Measurements from ENCODE around the gene PPP2R2C.

DNA sequence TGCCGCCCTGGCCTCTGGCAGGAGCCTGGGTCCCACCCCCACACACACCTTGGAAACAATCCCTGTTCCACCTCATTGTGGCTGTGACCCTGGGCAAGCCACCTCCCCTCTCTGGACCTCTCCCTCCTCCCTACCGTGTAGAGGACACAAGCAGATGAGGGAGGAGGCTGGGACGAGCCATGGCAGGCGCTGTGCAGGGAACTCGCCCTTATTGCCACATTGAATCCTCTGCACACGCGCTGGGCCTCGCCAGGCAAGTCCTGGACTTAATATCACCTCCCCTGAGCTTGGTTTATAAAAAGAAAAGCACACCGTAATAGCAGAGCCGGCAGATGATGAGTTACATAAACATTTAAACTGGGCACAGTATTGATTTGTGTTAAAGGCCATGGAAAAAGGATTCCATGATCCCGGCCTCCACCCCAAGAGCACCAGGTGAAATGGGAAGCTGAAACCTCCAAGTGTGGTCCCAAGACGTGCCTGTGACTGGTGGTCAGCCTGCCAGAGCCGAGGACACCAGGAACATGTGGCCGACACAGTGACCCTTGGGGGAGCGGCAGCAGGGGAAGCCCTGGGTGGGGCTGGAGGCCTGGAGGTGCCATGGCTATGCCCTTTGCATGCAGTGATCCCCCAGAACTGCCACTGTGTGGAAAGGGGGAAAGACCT, 81.1 kb downstream of the PPP2R2C start:
- TF ChIP-seq, protein P1, sequence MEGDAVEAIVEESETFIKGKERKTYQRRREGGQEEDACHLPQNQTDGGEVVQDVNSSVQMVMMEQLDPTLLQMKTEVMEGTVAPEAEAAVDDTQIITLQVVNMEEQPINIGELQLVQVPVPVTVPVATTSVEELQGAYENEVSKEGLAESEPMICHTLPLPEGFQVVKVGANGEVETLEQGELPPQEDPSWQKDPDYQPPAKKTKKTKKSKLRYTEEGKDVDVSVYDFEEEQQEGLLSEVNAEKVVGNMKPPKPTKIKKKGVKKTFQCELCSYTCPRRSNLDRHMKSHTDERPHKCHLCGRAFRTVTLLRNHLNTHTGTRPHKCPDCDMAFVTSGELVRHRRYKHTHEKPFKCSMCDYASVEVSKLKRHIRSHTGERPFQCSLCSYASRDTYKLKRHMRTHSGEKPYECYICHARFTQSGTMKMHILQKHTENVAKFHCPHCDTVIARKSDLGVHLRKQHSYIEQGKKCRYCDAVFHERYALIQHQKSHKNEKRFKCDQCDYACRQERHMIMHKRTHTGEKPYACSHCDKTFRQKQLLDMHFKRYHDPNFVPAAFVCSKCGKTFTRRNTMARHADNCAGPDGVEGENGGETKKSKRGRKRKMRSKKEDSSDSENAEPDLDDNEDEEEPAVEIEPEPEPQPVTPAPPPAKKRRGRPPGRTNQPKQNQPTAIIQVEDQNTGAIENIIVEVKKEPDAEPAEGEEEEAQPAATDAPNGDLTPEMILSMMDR (conservative IDR thresholded peaks at IDR 0.05 in 1 of 2, IDR thresholded peaks at IDR 0.05 in 1 of 2; ENCODE audit: extremely low read depth in 1 of 2, insufficient read depth in 1 of 2, low read depth in 1 of 2, low read length in 2 of 2) = no peak
- no peak for TF ChIP-seq EZH2 (IDR thresholded peaks at IDR 0.05; ENCODE audit: borderline replicate concordance, low read length)

All from mammary epithelial cell (primary cell).